Mucosa of descending colon (tissue), 3 donors: ENCODE results near the gene COMMD9. TPM values are rescaled to one million over a fixed set of nuclear protein-coding genes. Genes with fewer than 3 reads are reported as not detected.

Source experiments
- ATAC-seq: fragments of 200-7000 bp; cut with Tn5 transposase; one replicate; pipeline ENCODE4 v1.9.1; 2020; ENCODE audit warnings: mild to moderate bottlenecking, moderate library complexity
- DNase-seq, 3 donors: peaks; one replicate each; pipeline ENCODE4 v3.0.0-alpha.2; 2020
- H3K36me3 ChIP-seq: fragments of 200-600 bp; one replicate; pipeline ENCODE4 v1.8.0; 2021; ENCODE audit warnings: low read depth, mild to moderate bottlenecking
- H3K4me1 ChIP-seq: fragments of 200-600 bp; one replicate; pipeline ENCODE4 v1.8.0; 2021; ENCODE audit warnings: low read depth, mild to moderate bottlenecking
- H3K4me3 ChIP-seq: fragments of 200-600 bp; one replicate; pipeline ENCODE4 v1.8.0; 2021; ENCODE audit warnings: mild to moderate bottlenecking
- H3K9me3 ChIP-seq: fragments of 200-600 bp; one replicate; pipeline ENCODE4 v1.8.0; 2021; ENCODE audit warnings: mild to moderate bottlenecking
- CTCF ChIP-seq: fragments of 200-600 bp; IDR thresholded peaks from one replicate; pipeline ENCODE4 v1.8.0; 2022; ENCODE audit warnings: antibody characterized with exemption, mild to moderate bottlenecking
- intact Hi-C, 2 donors: fragments of 100-400 bp; cut with DNase I in 1 of 2; cut with micrococcal nuclease in 1 of 2; formaldehyde crosslinking; loops; one replicate each; pipeline versions ENCODE4 v1.11.0 to v1.11.1; 2022; cut with DNase I, micrococcal nuclease
- total RNA-seq, 3 donors: library from RNA; stranded (reverse); fragmentation: NEBNext Ultra II Directional in 2 of 3; extraction: Animal tissue kit (Norgen Biotek cat#: 25700) in 2 of 3; gene quantifications; one replicate each; pipeline versions ENCODE4 v1.2.1 to v1.2.4, GENCODE V29; 2021 to 2023
- donor health status: DM: no; HTN: no; CAD: no; lungs with moderate emphysema.
- donor health status: DM: no; HTN: no; CAD: no.
- donor health status: DM: no; HTN: yes; CAD: no.

The COMMD9 gene
- total RNA-seq, 3 donors from 2014 or later = 35.4 to 64.0 (median 40.8) TPM

GRCh38 chr11:36230779-36231699 is 58.2 kb downstream of the COMMD9 start:
- intact Hi-C loops = no loop called here
- Histone ChIP-seq H3K4me1 (no peaks in the 10 kb centered on the region), H3K36me3 (no peaks in the 10 kb centered on the region), H3K9me3 (no peaks in the 10 kb centered on the region), H3K4me3 (no peak overlapping the region)
- no peak for DNase-seq
- ATAC-seq = no peak
- no peak for TF ChIP-seq CTCF

- Histone ChIP-seq H3K9me3 (no peaks in the 10 kb centered on the region), H3K4me3 (no peak overlapping the region), H3K4me1 (no peaks in the 10 kb centered on the region), H3K36me3 (no peaks in the 10 kb centered on the region)
- no peak for DNase-seq
- intact Hi-C loops = no loop called here
- ATAC-seq = no peak
- TF ChIP-seq CTCF = no peak
Measured at GRCh38 chr11:36229091-36229705, 60.0 kb downstream of the COMMD9 start.

GRCh38 chr11:36228689-36229088 is 60.5 kb downstream of the COMMD9 start:
- TF ChIP-seq CTCF = no peak
- no peaks in the 10 kb centered on the region for H3K9me3 ChIP-seq
- H3K4me1 ChIP-seq = no peaks in the 10 kb centered on the region
- DNase-seq (no peak), ATAC-seq (no peak)
- intact Hi-C loops = no loop called here
- H3K4me3 ChIP-seq = no peak overlapping the region
- no peaks in the 10 kb centered on the region for H3K36me3 ChIP-seq

- no peak for TF ChIP-seq CTCF
- no peak for ATAC-seq
- Histone ChIP-seq H3K9me3 (no peaks in the 10 kb centered on the region), H3K4me1 (no peaks in the 10 kb centered on the region), H3K4me3 (no peak overlapping the region), H3K36me3 (no peaks in the 10 kb centered on the region)
- intact Hi-C loops = no loop called here
- DNase-seq = no peak
Measured at GRCh38 chr11:36227044-36227443, 62.2 kb downstream of the COMMD9 start.

GRCh38 chr11:36224209-36224882 is 64.9 kb downstream of the COMMD9 start:
- TF ChIP-seq CTCF = no peak
- H3K36me3 ChIP-seq = no peaks in the 10 kb centered on the region
- no peak overlapping the region for H3K4me3 ChIP-seq
- intact Hi-C loops = no loop called here
- peaks cover 12% of the 10 kb centered on the region for H3K9me3 ChIP-seq
- DNase-seq (no peak), ATAC-seq (no peak)
- no peaks in the 10 kb centered on the region for H3K4me1 ChIP-seq
